Measurements from ENCODE around the gene EXOSC7. TPM values are rescaled to one million over a fixed set of nuclear protein-coding genes. Genes with fewer than 3 reads are reported as not detected.

EXOSC7 gene
- polyA plus RNA-seq, 1 donor (not counting 4 experiments of a cell fraction or from before 2014, with no cell fraction given): 94.4 TPM

- FAIRE-seq (no peak), DNase-seq (ENCODE audit: low read depth, low spot score) (no peak)
- H3K9me1 ChIP-seq (ENCODE audit: control insufficient read depth, extremely low read depth, insufficient read depth, low read length): no peaks in the 10 kb centered on the region
- H3K9me3 ChIP-seq (ENCODE audit: control insufficient read depth, low read depth, low read length): no peaks in the 10 kb centered on the region
- no peak overlapping the region for H3K4me3 ChIP-seq (ENCODE audit: control insufficient read depth in 2 of 3, extremely low read depth in 1 of 3, insufficient read depth in 2 of 3, low read depth in 1 of 3, low read length in 3 of 3)
- TF ChIP-seq EZH2 (IDR thresholded peaks at IDR 0.05; ENCODE audit: low read length): no peak
- TF ChIP-seq, protein P1, sequence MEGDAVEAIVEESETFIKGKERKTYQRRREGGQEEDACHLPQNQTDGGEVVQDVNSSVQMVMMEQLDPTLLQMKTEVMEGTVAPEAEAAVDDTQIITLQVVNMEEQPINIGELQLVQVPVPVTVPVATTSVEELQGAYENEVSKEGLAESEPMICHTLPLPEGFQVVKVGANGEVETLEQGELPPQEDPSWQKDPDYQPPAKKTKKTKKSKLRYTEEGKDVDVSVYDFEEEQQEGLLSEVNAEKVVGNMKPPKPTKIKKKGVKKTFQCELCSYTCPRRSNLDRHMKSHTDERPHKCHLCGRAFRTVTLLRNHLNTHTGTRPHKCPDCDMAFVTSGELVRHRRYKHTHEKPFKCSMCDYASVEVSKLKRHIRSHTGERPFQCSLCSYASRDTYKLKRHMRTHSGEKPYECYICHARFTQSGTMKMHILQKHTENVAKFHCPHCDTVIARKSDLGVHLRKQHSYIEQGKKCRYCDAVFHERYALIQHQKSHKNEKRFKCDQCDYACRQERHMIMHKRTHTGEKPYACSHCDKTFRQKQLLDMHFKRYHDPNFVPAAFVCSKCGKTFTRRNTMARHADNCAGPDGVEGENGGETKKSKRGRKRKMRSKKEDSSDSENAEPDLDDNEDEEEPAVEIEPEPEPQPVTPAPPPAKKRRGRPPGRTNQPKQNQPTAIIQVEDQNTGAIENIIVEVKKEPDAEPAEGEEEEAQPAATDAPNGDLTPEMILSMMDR (optimal IDR thresholded peaks at IDR 0.05 in 1 of 3, IDR thresholded peaks at IDR 0.05 in 1 of 3, conservative IDR thresholded peaks at IDR 0.05 in 1 of 3; ENCODE audit: extremely low read depth in 1 of 3, insufficient read depth in 2 of 3, low read length in 3 of 3): no peak
- H3K4me1 ChIP-seq (ENCODE audit: control insufficient read depth, extremely low read depth, insufficient read depth, low read length): peaks cover 22% of the 10 kb centered on the region
- H2AFZ ChIP-seq (ENCODE audit: control insufficient read depth, low read length): no peak overlapping the region
- no peaks in the 10 kb centered on the region for H4K20me1 ChIP-seq (ENCODE audit: control insufficient read depth, extremely low read depth, insufficient read depth, low read length)
- H3K9ac ChIP-seq (ENCODE audit: control insufficient read depth, extremely low read depth, insufficient read depth, low read length): no peak overlapping the region
- no peaks in the 10 kb centered on the region for H3K79me2 ChIP-seq (ENCODE audit: control insufficient read depth, insufficient read depth, low read length)
- no peak overlapping the region for H3K4me2 ChIP-seq (ENCODE audit: control insufficient read depth, extremely low read depth, insufficient read depth, low read depth, low read length)
- H3K27me3 ChIP-seq (ENCODE audit: control insufficient read depth, extremely low read depth, insufficient read depth, low read length): no peaks in the 10 kb centered on the region
- H3K27ac ChIP-seq (ENCODE audit: control insufficient read depth, insufficient read depth, low read length): no peak overlapping the region
- dilution Hi-C loops (cut with MboI; ENCODE audit: extremely low pct_ligation_motif_present, low sequenced_read_pairs): no loop called here
- no peaks in the 10 kb centered on the region for H3K36me3 ChIP-seq (ENCODE audit: control insufficient read depth in 2 of 2, extremely low read depth in 1 of 2, insufficient read depth in 2 of 2, low read length in 2 of 2)
Observed at GRCh38 chr3:45042162-45042561, 66.1 kb downstream of the EXOSC7 start.

DNA sequence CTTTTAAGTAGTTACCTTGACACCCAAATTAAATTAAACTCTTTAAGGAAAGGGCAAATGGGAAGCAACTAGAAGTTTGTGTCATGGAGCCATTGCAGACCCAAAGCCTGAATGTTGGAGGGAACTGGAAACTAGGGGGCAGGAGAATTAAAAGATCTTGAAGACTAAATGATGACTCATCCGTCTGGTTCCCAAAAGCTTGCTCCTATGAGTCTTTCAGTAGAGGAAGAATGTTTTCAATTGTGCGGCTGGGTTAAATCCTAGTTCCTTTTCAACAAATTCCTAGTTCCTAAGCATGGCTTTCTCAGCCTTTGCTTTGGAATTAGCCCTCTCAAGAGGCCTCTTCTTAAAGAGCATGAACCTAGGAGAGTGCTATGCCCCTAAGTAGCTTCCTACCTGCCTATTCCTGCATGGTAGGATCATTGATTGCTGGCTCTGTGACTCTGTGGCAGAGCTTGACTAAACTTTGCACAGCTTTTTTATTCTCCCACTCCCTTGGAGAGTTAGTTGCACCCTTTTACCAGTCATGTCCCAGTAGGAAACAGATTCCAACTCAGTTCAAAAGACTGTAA is 67.8 kb downstream of the EXOSC7 start:
- H3K79me2 ChIP-seq (ENCODE audit: control insufficient read depth, insufficient read depth, low read length): no peaks in the 10 kb centered on the region
- no peak overlapping the region for H3K27ac ChIP-seq (ENCODE audit: control insufficient read depth, insufficient read depth, low read length)
- no peaks in the 10 kb centered on the region for H4K20me1 ChIP-seq (ENCODE audit: control insufficient read depth, extremely low read depth, insufficient read depth, low read length)
- no peaks in the 10 kb centered on the region for H3K27me3 ChIP-seq (ENCODE audit: control insufficient read depth, extremely low read depth, insufficient read depth, low read length)
- H2AFZ ChIP-seq (ENCODE audit: control insufficient read depth, low read length): peak overlapping the region; percentile 54
- TF ChIP-seq, protein P1 (optimal IDR thresholded peaks at IDR 0.05 in 1 of 3, IDR thresholded peaks at IDR 0.05 in 1 of 3, conservative IDR thresholded peaks at IDR 0.05 in 1 of 3; ENCODE audit: extremely low read depth in 1 of 3, insufficient read depth in 2 of 3, low read length in 3 of 3): peak; percentile 2 to 43 (median 14)
- TF ChIP-seq EZH2 (IDR thresholded peaks at IDR 0.05; ENCODE audit: low read length): no peak
- H3K9me3 ChIP-seq (ENCODE audit: control insufficient read depth, low read depth, low read length): no peaks in the 10 kb centered on the region
- peaks cover 21% of the 10 kb centered on the region for H3K4me1 ChIP-seq (ENCODE audit: control insufficient read depth, extremely low read depth, insufficient read depth, low read length)
- dilution Hi-C loops (cut with MboI; ENCODE audit: extremely low pct_ligation_motif_present, low sequenced_read_pairs): no loop called here
- H3K9me1 ChIP-seq (ENCODE audit: control insufficient read depth, extremely low read depth, insufficient read depth, low read length): no peaks in the 10 kb centered on the region
- no peak overlapping the region for H3K9ac ChIP-seq (ENCODE audit: control insufficient read depth, extremely low read depth, insufficient read depth, low read length)
- no peak overlapping the region for H3K4me3 ChIP-seq (ENCODE audit: control insufficient read depth in 2 of 3, extremely low read depth in 1 of 3, insufficient read depth in 2 of 3, low read depth in 1 of 3, low read length in 3 of 3)
- FAIRE-seq: peak; percentile 95
- peak overlapping the region; percentile 50 for H3K4me2 ChIP-seq (ENCODE audit: control insufficient read depth, extremely low read depth, insufficient read depth, low read depth, low read length)
- no peaks in the 10 kb centered on the region for H3K36me3 ChIP-seq (ENCODE audit: control insufficient read depth in 2 of 2, extremely low read depth in 1 of 2, insufficient read depth in 2 of 2, low read length in 2 of 2)
- no peak for DNase-seq (ENCODE audit: low read depth, low spot score)

All from keratinocyte (primary cell).